Naive B cell (primary cell): ENCODE measurements around the gene MRPL28. TPM values are rescaled to one million over a fixed set of nuclear protein-coding genes. Genes with fewer than 3 reads are reported as not detected.
"Not testable (repeated sequence)": the region's sequence is repeated elsewhere in the genome, so short reads cannot be mapped to it uniquely, and the experiment has no call there.

Experiments
- ATAC-seq, 2 donors: fragments of 150-1000 bp; cut with Tn5 transposase; 2 replicates each; pipeline ENCODE4 v1.10.0; 2021; ENCODE audit warnings: low read depth in 2 of 2, mild to moderate bottlenecking in 2 of 2, moderate library complexity in 2 of 2
- DNase-seq: peaks from one replicate; pipeline ENCODE4 v3.0.0; 2022
- H3K27ac Mint-ChIP-seq, 6 donors: one replicate each; pipeline ENCODE4 v1.8.0; 2020 to 2022; ENCODE audit warnings: mild to moderate bottlenecking in 6 of 6, mixed read lengths in 6 of 6, moderate library complexity in 5 of 6, inconsistent platforms in 2 of 6
- H3K27me3 Mint-ChIP-seq, 3 donors: one replicate each; pipeline ENCODE4 v1.8.0; 2021 to 2022; ENCODE audit warnings: mixed read lengths in 3 of 3, mild to moderate bottlenecking in 1 of 3
- H3K36me3 Mint-ChIP-seq, 2 donors: one replicate each; pipeline ENCODE4 v1.8.0; 2020 to 2022; ENCODE audit warnings: mixed read lengths in 2 of 2, inconsistent platforms in 1 of 2, mild to moderate bottlenecking in 1 of 2
- H3K4me1 Mint-ChIP-seq, 3 donors: one replicate each; pipeline ENCODE4 v1.8.0; 2020 to 2022; ENCODE audit warnings: mixed read lengths in 3 of 3, inconsistent platforms in 1 of 3, mild to moderate bottlenecking in 1 of 3, moderate library complexity in 1 of 3
- H3K4me3 Mint-ChIP-seq, 8 donors: one replicate each; pipeline ENCODE4 v1.8.0; 2020 to 2022; ENCODE audit warnings: mild to moderate bottlenecking in 8 of 8, mixed read lengths in 8 of 8, moderate library complexity in 8 of 8, inconsistent platforms in 2 of 8
- H3K9me3 Mint-ChIP-seq, 7 donors: one replicate each; pipeline ENCODE4 v1.8.0; 2020 to 2022; ENCODE audit warnings: mixed read lengths in 7 of 7, mild to moderate bottlenecking in 5 of 7, inconsistent platforms in 2 of 7, moderate library complexity in 1 of 7
- polyA plus RNA-seq, 6 donors: library from polyadenylated mRNA; unstranded; fragments of 300-500 nt; fragmentation: Illumina TruSeq; gene quantifications; one replicate each; pipeline ENCODE4 v1.2.3, GENCODE V29; 2021; ENCODE audit warnings: low read depth in 6 of 6

The MRPL28 gene
- polyA plus RNA-seq, 6 donors from 2014 or later, result 60.1 to 76.8 (median 65.7) TPM

GRCh38 chr16:364595-365491, 5.5 kb downstream of the MRPL28 start:
- no peak for DNase-seq
- H3K9me3 Mint-ChIP-seq, result no peaks in the 10 kb centered on the region
- no peak for ATAC-seq
- peaks cover 8 to 10% (median 9%) of the 10 kb centered on the region in 3 donors for H3K4me1 Mint-ChIP-seq
- no peak overlapping the region for H3K27ac Mint-ChIP-seq
- no peaks in the 10 kb centered on the region for H3K36me3 Mint-ChIP-seq
- peak overlapping the region in 1 of 8 donors; percentile 7 for H3K4me3 Mint-ChIP-seq
- peaks cover 5 to 14% (median 6%) of the 10 kb centered on the region in 3 donors for H3K27me3 Mint-ChIP-seq

- Mint-ChIP-seq H3K27ac (no peak overlapping the region), H3K27me3 (peaks cover 5 to 14% (median 6%) of the 10 kb centered on the region in 3 donors), H3K4me1 (peaks cover 4 to 6% (median 6%) of the 10 kb centered on the region in 3 donors), H3K9me3 (no peaks in the 10 kb centered on the region), H3K4me3 (no peak overlapping the region), H3K36me3 (no peaks in the 10 kb centered on the region)
- no peak for DNase-seq
- no peak for ATAC-seq
Measured at GRCh38 chr16:363766-364490, 6.4 kb downstream of the MRPL28 start.

GRCh38 chr16:363110-363765, 7.1 kb downstream of the MRPL28 start:
- H3K9me3 Mint-ChIP-seq, result no peaks in the 10 kb centered on the region
- DNase-seq (no peak), ATAC-seq (no peak)
- no peaks in the 10 kb centered on the region for H3K36me3 Mint-ChIP-seq
- no peak overlapping the region for H3K4me3 Mint-ChIP-seq
- peaks cover 5 to 14% (median 6%) of the 10 kb centered on the region in 3 donors for H3K27me3 Mint-ChIP-seq
- H3K27ac Mint-ChIP-seq, result peak overlapping the region in 1 of 6 donors; percentile 74
- peaks cover 4 to 6% (median 6%) of the 10 kb centered on the region in 3 donors for H3K4me1 Mint-ChIP-seq

- DNase-seq, H3K9me3 Mint-ChIP-seq, H3K36me3 Mint-ChIP-seq, H3K27ac Mint-ChIP-seq, ATAC-seq, H3K4me1 Mint-ChIP-seq, H3K4me3 Mint-ChIP-seq: not testable (repeated sequence)
- H3K27me3 Mint-ChIP-seq, result peaks cover 5 to 14% (median 6%) of the 10 kb centered on the region in 3 donors
Measured at GRCh38 chr16:362702-362999, 7.7 kb downstream of the MRPL28 start.

- Mint-ChIP-seq H3K27me3 (peaks cover 5 to 14% (median 6%) of the 10 kb centered on the region in 3 donors), H3K4me1 (peaks cover 4 to 6% (median 5%) of the 10 kb centered on the region in 3 donors), H3K4me3 (peak overlapping the region in 1 of 8 donors; percentile 53), H3K36me3 (no peaks in the 10 kb centered on the region), H3K9me3 (no peaks in the 10 kb centered on the region), H3K27ac (peak overlapping the region in 1 of 6 donors; percentile 48)
- DNase-seq (peak; percentile 64), ATAC-seq (peak; percentile 95)
Measured at GRCh38 chr16:361872-362701, 8.3 kb downstream of the MRPL28 start.

GRCh38 chr16:361341-361871, 8.9 kb downstream of the MRPL28 start:
- H3K9me3 Mint-ChIP-seq, result no peaks in the 10 kb centered on the region
- no peak for DNase-seq
- no peak overlapping the region for H3K27ac Mint-ChIP-seq
- H3K4me3 Mint-ChIP-seq, result no peak overlapping the region
- no peak for ATAC-seq
- H3K27me3 Mint-ChIP-seq, result peaks cover 5 to 14% (median 6%) of the 10 kb centered on the region in 3 donors
- H3K4me1 Mint-ChIP-seq, result peaks cover 4 to 6% (median 4%) of the 10 kb centered on the region in 3 donors
- H3K36me3 Mint-ChIP-seq, result no peaks in the 10 kb centered on the region

- no peak overlapping the region for H3K4me3 Mint-ChIP-seq
- no peaks in the 10 kb centered on the region for H3K9me3 Mint-ChIP-seq
- H3K27me3 Mint-ChIP-seq, result peaks cover 5 to 14% (median 6%) of the 10 kb centered on the region in 3 donors
- H3K4me1 Mint-ChIP-seq, result peaks cover 4 to 6% (median 4%) of the 10 kb centered on the region in 3 donors
- H3K36me3 Mint-ChIP-seq, result no peaks in the 10 kb centered on the region
- DNase-seq (no peak), ATAC-seq (no peak)
- no peak overlapping the region for H3K27ac Mint-ChIP-seq
Measured at GRCh38 chr16:360698-361336, 9.5 kb downstream of the MRPL28 start.

- peaks cover 4 to 6% (median 4%) of the 10 kb centered on the region in 3 donors for H3K4me1 Mint-ChIP-seq
- H3K9me3 Mint-ChIP-seq, result no peaks in the 10 kb centered on the region
- peaks cover 5 to 14% (median 6%) of the 10 kb centered on the region in 3 donors for H3K27me3 Mint-ChIP-seq
- H3K36me3 Mint-ChIP-seq, result no peaks in the 10 kb centered on the region
- no peak overlapping the region for H3K27ac Mint-ChIP-seq
- no peak for DNase-seq
- ATAC-seq, result no peak
- no peak overlapping the region for H3K4me3 Mint-ChIP-seq
Measured at GRCh38 chr16:359871-360697, 10.3 kb downstream of the MRPL28 start.

GRCh38 chr16:359067-359763, 11.1 kb downstream of the MRPL28 start:
- Mint-ChIP-seq H3K9me3 (no peaks in the 10 kb centered on the region), H3K27me3 (peaks cover 5 to 14% (median 6%) of the 10 kb centered on the region in 3 donors), H3K4me1 (peaks cover 4 to 10% (median 7%) of the 10 kb centered on the region in 3 donors), H3K36me3 (no peaks in the 10 kb centered on the region), H3K27ac (no peak overlapping the region), H3K4me3 (no peak overlapping the region)
- no peak for DNase-seq
- no peak for ATAC-seq

GRCh38 chr16:356741-357140, 13.6 kb downstream of the MRPL28 start:
- Mint-ChIP-seq H3K27me3 (peaks cover 0 to under 1% (median 0%) of the 10 kb centered on the region in 3 donors), H3K27ac (no peak overlapping the region), H3K4me3 (no peak overlapping the region), H3K4me1 (peaks cover 0 to 9% (median 9%) of the 10 kb centered on the region in 3 donors), H3K9me3 (no peaks in the 10 kb centered on the region), H3K36me3 (no peaks in the 10 kb centered on the region)
- ATAC-seq (no peak), DNase-seq (no peak)

- Mint-ChIP-seq H3K4me3 (peak overlapping the region in 1 of 8 donors; percentile 21), H3K4me1 (peaks cover 9 to 14% (median 12%) of the 10 kb centered on the region in 3 donors), H3K27me3 (no peaks in the 10 kb centered on the region), H3K36me3 (peaks cover 0 to 5% of the 10 kb centered on the region in 2 donors), H3K27ac (no peak overlapping the region), H3K9me3 (no peaks in the 10 kb centered on the region)
- ATAC-seq (no peak), DNase-seq (no peak)
Measured at GRCh38 chr16:354971-355461, 15.3 kb downstream of the MRPL28 start.
